HG03469 (cell line): ENCODE results near the gene ABCC2.
"Not testable (repeated sequence)": the region's sequence is repeated elsewhere in the genome, so short reads cannot be mapped to it uniquely, and the experiment has no call there.

Source experiments
- ATAC-seq: cut with Tn5 transposase; IDR thresholded peaks from one replicate; pipeline ENCODE4 v1.9.1; 2021; ENCODE audit warnings: mild to moderate bottlenecking, moderate library complexity, moderate number of reproducible peaks; ENCODE audit not compliant: unreplicated experiment

ABCC2 gene

DNA sequence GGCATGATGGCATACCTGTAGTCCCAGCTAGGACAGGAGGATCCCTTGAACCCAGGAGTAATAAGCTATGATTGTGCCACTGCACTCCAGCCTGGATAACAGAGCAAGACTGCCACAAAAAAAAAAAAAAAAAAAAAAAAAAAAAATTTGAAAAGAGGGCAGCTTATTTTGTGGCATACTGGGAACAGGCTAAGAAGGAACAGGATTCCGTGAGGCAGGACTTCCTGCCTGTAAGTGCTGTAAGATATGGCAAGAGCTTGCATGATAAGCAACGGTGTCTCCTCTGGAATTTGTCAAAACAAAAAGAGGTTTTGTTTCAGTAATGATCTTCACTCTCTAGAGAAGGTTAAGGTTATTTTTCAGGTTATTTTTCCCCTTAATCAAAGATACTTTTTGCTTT is 101.1 kb downstream of the ABCC2 start:
- ATAC-seq, result no peak

GRCh38 chr10:99888622-99889021 is 106.2 kb downstream of the ABCC2 start:
- ATAC-seq, result no peak

- ATAC-seq, result no peak
These were observed 112.2 kb downstream of the ABCC2 start for GRCh38 chr10:99894613-99895012.

DNA sequence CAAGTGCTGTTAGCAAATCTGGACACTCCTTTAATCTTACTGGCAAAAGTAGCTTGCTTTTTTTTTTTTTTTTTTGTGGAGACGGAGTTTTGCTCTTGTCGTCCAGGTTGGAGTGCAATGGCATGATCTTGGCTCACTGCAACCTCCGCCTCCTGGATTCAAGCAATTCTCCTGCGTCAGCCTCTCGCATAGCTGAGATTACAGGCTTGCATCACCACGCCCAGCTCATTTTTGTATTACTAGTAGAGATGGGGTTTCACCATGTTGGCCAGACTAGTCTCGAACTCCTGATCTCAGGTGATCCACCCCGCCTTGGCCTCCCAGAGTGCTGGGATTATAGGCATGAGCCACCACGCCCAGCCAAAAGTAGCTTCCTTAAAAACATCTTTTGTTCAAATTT is 112.6 kb downstream of the ABCC2 start:
- not testable (repeated sequence) for ATAC-seq

GRCh38 chr10:99895867-99896266 is 113.4 kb downstream of the ABCC2 start:
- no peak for ATAC-seq
